WTC11 (cell line): ENCODE measurements around the gene MPP2. TPM values are rescaled to one million over a fixed set of nuclear protein-coding genes. Genes with fewer than 3 reads are reported as not detected.
"Not testable (repeated sequence)": the region's sequence is repeated elsewhere in the genome, so short reads cannot be mapped to it uniquely, and the experiment has no call there.

Experiments used
- ATAC-seq: fragments of 200-7000 bp; cut with Tn5 transposase; 2 replicates; pipeline ENCODE4 v1.10.0; 2021; ENCODE audit warnings: mild to moderate bottlenecking, moderate library complexity
- CTCF ChIA-PET: fragments of 300-600 bp; sonication (Branson Sonifier 250); formaldehyde crosslinking; loops from one replicate; lab custom pipeline; 2021; ENCODE audit warnings: antibody characterized with exemption; lab: Charles Lee
- POLR2A ChIA-PET: fragments of 350-600 bp; sonication (Branson Sonifier 250); formaldehyde crosslinking; loops from one replicate; lab custom pipeline; 2021; ENCODE audit warnings: antibody characterized with exemption; lab: Charles Lee
- DNase-seq: peaks from one replicate; pipeline ENCODE4 v3.0.0; 2021; ENCODE audit warnings: low spot score
- H3K27ac Mint-ChIP-seq: 2 replicates; pipeline ENCODE4 v1.8.0; 2021; ENCODE audit warnings: mixed read lengths
- H3K27me3 Mint-ChIP-seq: 2 replicates; pipeline ENCODE4 v1.8.0; 2021; ENCODE audit warnings: low read depth, mild to moderate bottlenecking, moderate library complexity, mixed read lengths
- H3K36me3 Mint-ChIP-seq: 2 replicates; pipeline ENCODE4 v1.8.0; 2021; ENCODE audit warnings: mixed read lengths
- H3K4me1 Mint-ChIP-seq: 2 replicates; pipeline ENCODE4 v1.8.0; 2022; ENCODE audit warnings: mixed read lengths
- H3K4me3 Mint-ChIP-seq: 2 replicates; pipeline ENCODE4 v1.8.0; 2021; ENCODE audit warnings: mild to moderate bottlenecking, moderate library complexity, mixed read lengths
- H3K9me3 Mint-ChIP-seq: 2 replicates; pipeline ENCODE4 v1.8.0; 2021; ENCODE audit warnings: mixed read lengths
- ATF1 ChIP-seq: sonication (generic); formaldehyde crosslinking; IDR thresholded peaks from 2 replicates; pipeline ENCODE4 v1.8.1; 2023; ENCODE audit warnings: mild to moderate bottlenecking, moderate library complexity, missing genetic modification reagents
- CDX4 ChIP-seq: fragments of 250-450 bp; sonication (Bioruptor Pico); IDR thresholded peaks from 2 replicates; pipeline ENCODE4 v1.9.0; 2021; ENCODE audit warnings: moderate library complexity, mild to moderate bottlenecking, inconsistent platforms, borderline replicate concordance
- ELF4 ChIP-seq: sonication (generic); formaldehyde crosslinking; IDR thresholded peaks from 2 replicates; pipeline ENCODE4 v1.8.1; 2022; ENCODE audit warnings: low read depth, mild to moderate bottlenecking, moderate library complexity, missing genetic modification reagents
- IRF2 ChIP-seq: sonication (generic); formaldehyde crosslinking; IDR thresholded peaks from 2 replicates; pipeline ENCODE4 v1.8.0; 2022; ENCODE audit warnings: low read depth, missing genetic modification reagents, borderline replicate concordance
- JAZF1 ChIP-seq: fragments of 250-450 bp; sonication (Bioruptor Pico); IDR thresholded peaks from 2 replicates; pipeline ENCODE4 v1.9.0; 2021; ENCODE audit warnings: moderate library complexity, mild to moderate bottlenecking, inconsistent platforms
- PRRX2 ChIP-seq: fragments of 250-450 bp; sonication (Bioruptor Pico); IDR thresholded peaks from 2 replicates; pipeline ENCODE4 v1.8.0; 2021; ENCODE audit warnings: mild to moderate bottlenecking
- TCF7 ChIP-seq: sonication (generic); formaldehyde crosslinking; IDR thresholded peaks from 2 replicates; pipeline ENCODE4 v1.8.0; 2022; ENCODE audit warnings: mild to moderate bottlenecking, low read depth, missing genetic modification reagents, moderate library complexity
- USF2 ChIP-seq: sonication (generic); formaldehyde crosslinking; IDR thresholded peaks from 2 replicates; pipeline ENCODE4 v1.8.1; 2023; ENCODE audit warnings: mild to moderate bottlenecking, missing genetic modification reagents, moderate library complexity
- ZNF121 ChIP-seq: sonication (generic); formaldehyde crosslinking; IDR thresholded peaks from 2 replicates; pipeline ENCODE4 v1.8.0; 2023; ENCODE audit warnings: missing genetic modification reagents
- ZNF138 ChIP-seq: sonication (generic); formaldehyde crosslinking; conservative IDR thresholded peaks from 2 replicates; pipeline ENCODE4 v1.8.1; 2022; ENCODE audit warnings: mild to moderate bottlenecking, moderate library complexity, missing genetic modification reagents
- ZNF232 ChIP-seq: sonication (generic); formaldehyde crosslinking; IDR thresholded peaks from 2 replicates; pipeline ENCODE4 v1.8.0; 2022; ENCODE audit warnings: mild to moderate bottlenecking, missing genetic modification reagents
- ZNF416 ChIP-seq: fragments of 250-450 bp; sonication (Bioruptor Pico); IDR thresholded peaks from 2 replicates; pipeline ENCODE4 v1.9.0; 2021; ENCODE audit warnings: mild to moderate bottlenecking, inconsistent platforms
- ZNF423 ChIP-seq: fragments of 250-450 bp; sonication (Bioruptor Pico); IDR thresholded peaks from 2 replicates; pipeline ENCODE4 v2.1.2; 2022; ENCODE audit warnings: mild to moderate bottlenecking, moderate library complexity
- ZNF425 ChIP-seq: fragments of 250-450 bp; sonication (Bioruptor Pico); conservative IDR thresholded peaks from 2 replicates; pipeline ENCODE4 v1.9.0; 2021; ENCODE audit warnings: mild to moderate bottlenecking
- ZNF671 ChIP-seq: fragments of 250-450 bp; sonication (Bioruptor Pico); IDR thresholded peaks from 2 replicates; pipeline ENCODE4 v1.8.0; 2021; ENCODE audit warnings: mild to moderate bottlenecking
- total RNA-seq: library from RNA; stranded (reverse); gene quantifications from 3 replicates; pipeline ENCODE4 v1.2.3, GENCODE V29; 2021
- TF ChIP-seq, protein P1 (sequence below): sonication (generic); formaldehyde crosslinking; IDR thresholded peaks from 2 replicates; pipeline ENCODE4 v1.8.0; 2022; ENCODE audit warnings: mild to moderate bottlenecking, missing genetic modification reagents

The MPP2 gene
- total RNA-seq, 1 experiment from 2014 or later = 29.3 TPM

DNA sequence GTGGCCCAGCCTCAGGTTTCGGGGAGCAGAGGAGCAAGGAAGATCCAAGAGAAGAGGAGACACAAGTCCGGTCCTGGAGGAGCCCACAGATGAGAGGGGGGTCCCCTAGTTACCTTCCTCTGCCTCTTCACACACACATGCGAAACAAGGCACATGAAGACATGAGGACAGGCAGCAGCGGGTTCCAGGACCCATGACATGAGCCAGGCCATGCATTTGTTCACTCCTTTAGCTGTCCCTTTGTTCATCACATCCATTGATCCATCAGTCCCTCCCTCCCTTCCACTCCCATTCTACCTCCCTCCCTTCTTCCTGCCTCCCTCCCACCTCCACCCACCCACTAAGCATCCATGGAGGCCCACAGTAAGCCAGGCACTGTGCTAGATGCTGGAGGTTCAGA is 25.6 kb upstream of the MPP2 start (continued):
- TF ChIP-seq ZNF425 (CRISPR knock-in tag) = no peak
- no peak for TF ChIP-seq PRRX2 (CRISPR knock-in tag)
- no peak for TF ChIP-seq IRF2 (CRISPR knock-in tag)

DNA sequence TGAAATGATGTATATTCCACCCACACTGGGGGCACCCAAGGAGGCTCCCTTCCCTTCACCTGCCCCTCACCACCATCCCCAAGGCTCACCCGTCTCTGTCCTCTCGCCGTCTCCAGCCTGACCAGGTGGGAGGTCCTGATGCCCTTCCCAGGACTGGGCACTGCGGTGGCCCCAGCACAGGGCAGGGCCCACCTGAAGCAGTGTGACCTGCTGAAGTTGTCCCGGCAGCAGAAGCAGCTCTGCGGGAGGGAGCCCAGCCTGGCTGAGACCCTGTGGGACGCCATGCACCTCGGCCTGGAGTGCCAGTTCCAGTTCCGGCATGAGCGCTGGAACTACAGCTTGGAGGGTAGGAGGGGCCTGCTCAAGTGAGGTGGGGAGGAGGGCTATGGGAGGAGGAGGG is 25.0 kb upstream of the MPP2 start:
- CTCF ChIA-PET = interaction anchor here (3.7 kb wide), 1 partner anchor 23 kb away, joined by 13 read pairs; no protein-coding TSS in a partner anchor

DNA sequence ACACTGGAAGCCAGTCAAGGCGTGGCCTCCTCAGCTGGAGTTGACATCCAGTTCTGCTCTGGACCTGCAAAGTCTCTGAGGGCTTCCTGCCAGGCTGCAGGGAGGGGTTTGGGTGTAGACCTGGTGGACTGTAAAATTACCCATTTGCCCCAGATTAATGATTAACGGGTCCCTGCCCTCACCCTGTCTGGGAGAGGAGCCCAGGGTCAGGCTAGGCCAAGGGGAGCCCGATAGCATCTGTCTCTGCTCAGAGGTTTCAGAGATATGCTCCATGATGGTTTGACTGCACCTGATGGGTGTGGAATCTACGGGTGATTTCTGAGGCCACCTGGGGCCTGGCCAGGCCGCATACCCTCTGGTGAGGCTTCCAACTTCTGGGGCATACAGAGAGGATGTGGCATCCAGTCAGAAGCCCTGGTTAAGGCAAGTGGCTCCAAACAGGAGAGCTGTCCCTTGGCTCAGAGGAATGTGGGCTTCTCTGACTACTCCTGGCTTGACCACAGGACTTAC is 23.8 kb upstream of the MPP2 start:
- ATAC-seq (no peak), DNase-seq (no peak)
- Mint-ChIP-seq H3K36me3 (no peaks in the 10 kb centered on the region), H3K9me3 (no peaks in the 10 kb centered on the region), H3K4me1 (peaks cover 14% of the 10 kb centered on the region), H3K27me3 (peaks cover 43% of the 10 kb centered on the region), H3K4me3 (no peak overlapping the region), H3K27ac (no peak overlapping the region)
- ChIA-PET CTCF (interaction anchor here (1.3 to 3.7 kb wide), 2 partner anchors 13 to 22 kb away, joined by 3 to 13 read pairs; no protein-coding TSS in a partner anchor), POLR2A (no interaction called here)
- TF ChIP-seq JAZF1 (CRISPR knock-in tag) = no peak
- TF ChIP-seq ELF4 (CRISPR knock-in tag) = no peak
- TF ChIP-seq CDX4 (CRISPR knock-in tag) = no peak
- TF ChIP-seq USF2 (CRISPR knock-in tag) = no peak
- TF ChIP-seq ZNF138 (CRISPR knock-in tag) = no peak
- no peak for TF ChIP-seq ZNF121

More for the DNA sequence above, 25.0 kb upstream of the MPP2 start:
- no peaks in the 10 kb centered on the region for H3K36me3 Mint-ChIP-seq
- peaks cover 11% of the 10 kb centered on the region for H3K4me1 Mint-ChIP-seq
- no peak overlapping the region for H3K4me3 Mint-ChIP-seq
- no peak for DNase-seq
- ATAC-seq = no peak
- no peak overlapping the region for H3K27ac Mint-ChIP-seq
- H3K27me3 Mint-ChIP-seq = peaks cover 43% of the 10 kb centered on the region
- POLR2A ChIA-PET = no interaction called here
- no peaks in the 10 kb centered on the region for H3K9me3 Mint-ChIP-seq
- peak; percentile 45; the same call in 1 of the 2 replicates for TF ChIP-seq ZNF121
- TF ChIP-seq ZNF138 (CRISPR knock-in tag) = no peak
- TF ChIP-seq, protein P1, sequence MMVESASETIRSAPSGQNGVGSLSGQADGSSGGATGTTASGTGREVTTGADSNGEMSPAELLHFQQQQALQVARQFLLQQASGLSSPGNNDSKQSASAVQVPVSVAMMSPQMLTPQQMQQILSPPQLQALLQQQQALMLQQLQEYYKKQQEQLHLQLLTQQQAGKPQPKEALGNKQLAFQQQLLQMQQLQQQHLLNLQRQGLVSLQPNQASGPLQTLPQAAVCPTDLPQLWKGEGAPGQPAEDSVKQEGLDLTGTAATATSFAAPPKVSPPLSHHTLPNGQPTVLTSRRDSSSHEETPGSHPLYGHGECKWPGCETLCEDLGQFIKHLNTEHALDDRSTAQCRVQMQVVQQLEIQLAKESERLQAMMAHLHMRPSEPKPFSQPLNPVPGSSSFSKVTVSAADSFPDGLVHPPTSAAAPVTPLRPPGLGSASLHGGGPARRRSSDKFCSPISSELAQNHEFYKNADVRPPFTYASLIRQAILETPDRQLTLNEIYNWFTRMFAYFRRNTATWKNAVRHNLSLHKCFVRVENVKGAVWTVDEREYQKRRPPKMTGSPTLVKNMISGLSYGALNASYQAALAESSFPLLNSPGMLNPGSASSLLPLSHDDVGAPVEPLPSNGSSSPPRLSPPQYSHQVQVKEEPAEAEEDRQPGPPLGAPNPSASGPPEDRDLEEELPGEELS = no peak
- TF ChIP-seq ZNF416 (CRISPR knock-in tag) = no peak
- TF ChIP-seq ATF1 (CRISPR knock-in tag) = no peak
- TF ChIP-seq ZNF232 (CRISPR knock-in tag) = no peak

DNA sequence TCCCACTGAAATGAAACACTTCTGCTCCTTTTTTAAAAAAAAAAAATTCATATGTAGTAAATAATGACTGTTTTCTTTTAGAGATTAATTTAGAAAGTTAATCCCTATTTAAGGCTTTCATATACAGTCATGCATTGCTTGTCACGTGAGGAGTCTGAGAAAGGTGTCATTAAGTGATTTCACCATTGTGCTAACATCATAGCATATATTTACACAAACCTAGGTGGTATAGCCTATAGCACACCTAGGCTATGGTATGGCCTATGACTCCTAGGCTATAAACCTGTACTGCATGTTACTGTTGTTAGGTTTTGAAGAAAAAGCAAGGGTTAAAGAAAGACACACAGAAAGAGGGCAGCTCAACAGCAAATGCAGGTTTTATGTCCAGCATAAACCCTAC is 21.3 kb upstream of the MPP2 start:
- Mint-ChIP-seq H3K9me3 (peaks cover 12% of the 10 kb centered on the region), H3K27ac (no peak overlapping the region)
- ChIA-PET POLR2A (no interaction called here), CTCF (interaction anchor here (0.6 to 1.7 kb wide), 4 partner anchors 15 to 425 kb away, joined by 3 to 8 read pairs (median 3); no protein-coding TSS in a partner anchor)
- ATAC-seq = no peak
- TF ChIP-seq ZNF423 (CRISPR knock-in tag) (no peak), TCF7 (CRISPR knock-in tag) (no peak), ZNF671 (CRISPR knock-in tag) (no peak)
- TF ChIP-seq, all 79 proteins: peak for 0
- H3K4me3 Mint-ChIP-seq = no peak overlapping the region
- H3K36me3 Mint-ChIP-seq = no peaks in the 10 kb centered on the region
- no peak for DNase-seq
- peaks cover 61% of the 10 kb centered on the region for H3K27me3 Mint-ChIP-seq
- peaks cover 12% of the 10 kb centered on the region for H3K4me1 Mint-ChIP-seq

DNA sequence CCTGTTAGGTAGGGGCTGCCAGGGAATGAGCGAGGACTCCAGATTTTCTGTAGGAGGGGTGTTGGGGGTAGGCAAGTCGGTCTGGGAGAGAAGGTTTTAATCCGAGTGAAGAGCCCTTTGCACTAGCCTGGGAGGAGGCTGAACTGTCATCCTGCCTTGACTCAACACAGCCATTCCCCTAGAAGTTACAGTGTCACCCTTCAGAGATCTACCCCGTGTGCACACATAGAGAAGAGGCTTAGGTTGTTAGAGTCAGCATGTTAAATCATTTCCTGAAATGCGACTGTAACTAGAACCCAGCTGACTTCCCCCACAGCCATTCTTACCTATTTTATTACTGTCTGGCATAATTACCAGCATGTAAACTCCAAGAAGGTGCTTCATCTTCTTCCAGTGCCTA is 20.6 kb upstream of the MPP2 start:
- Mint-ChIP-seq H3K27me3 (peaks cover 65% of the 10 kb centered on the region), H3K4me1 (peaks cover 12% of the 10 kb centered on the region), H3K4me3 (peak overlapping the region; percentile 78), H3K9me3 (peaks cover 19% of the 10 kb centered on the region)
- DNase-seq, ATAC-seq, H3K27ac Mint-ChIP-seq, POLR2A ChIA-PET, H3K36me3 Mint-ChIP-seq: not testable (repeated sequence)
- CTCF ChIA-PET = interaction anchor here (0.6 to 1.7 kb wide), 4 partner anchors 16 to 426 kb away, joined by 3 to 8 read pairs (median 3); no protein-coding TSS in a partner anchor
